GM18498 (cell line): ENCODE measurements around the gene MRPS10.

Experiments
- ATAC-seq: cut with Tn5 transposase; IDR thresholded peaks from one replicate; pipeline ENCODE4 v1.9.1; 2021; ENCODE audit warnings: mild to moderate bottlenecking, moderate library complexity; ENCODE audit not compliant: unreplicated experiment

MRPS10 gene

GRCh38 chr6:42217519-42218367 lies at the start of gene MRPS10:
MRPS10 (minus strand) TSS chr6:42217861; CDS start chr6:42217849, 12 bp downstream.
- peak; percentile 91 for ATAC-seq

GRCh38 chr6:42266538-42266937 lies 48.9 kb upstream of the MRPS10 start:
- ATAC-seq = no peak

GRCh38 chr6:42264852-42265390 lies 47.3 kb upstream of the MRPS10 start:
- no peak for ATAC-seq

- ATAC-seq = no peak
Observed at GRCh38 chr6:42264162-42264851, 46.6 kb upstream of the MRPS10 start.

GRCh38 chr6:42263165-42263728 lies 45.6 kb upstream of the MRPS10 start:
- no peak for ATAC-seq

DNA sequence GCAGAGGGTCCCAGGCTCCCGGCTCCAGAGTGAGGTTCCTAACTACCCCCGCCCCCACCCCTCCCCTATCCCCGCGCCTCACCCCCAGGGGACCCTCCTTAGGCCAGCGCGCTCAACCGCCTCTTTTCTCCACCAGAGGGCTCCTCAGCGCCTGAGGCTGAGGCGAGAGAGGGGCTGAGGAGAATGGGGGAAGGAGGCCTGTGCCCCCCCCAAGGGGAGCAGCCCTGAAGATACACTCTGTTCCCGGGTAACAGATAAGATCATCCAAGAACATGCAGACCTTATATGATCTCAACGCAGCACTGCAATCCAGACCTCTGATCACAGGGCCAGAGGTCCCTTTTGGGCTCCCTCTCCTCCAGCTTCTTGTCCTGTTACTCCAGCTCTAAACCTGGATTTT lies 43.3 kb upstream of the MRPS10 start:
- ATAC-seq = no peak

DNA sequence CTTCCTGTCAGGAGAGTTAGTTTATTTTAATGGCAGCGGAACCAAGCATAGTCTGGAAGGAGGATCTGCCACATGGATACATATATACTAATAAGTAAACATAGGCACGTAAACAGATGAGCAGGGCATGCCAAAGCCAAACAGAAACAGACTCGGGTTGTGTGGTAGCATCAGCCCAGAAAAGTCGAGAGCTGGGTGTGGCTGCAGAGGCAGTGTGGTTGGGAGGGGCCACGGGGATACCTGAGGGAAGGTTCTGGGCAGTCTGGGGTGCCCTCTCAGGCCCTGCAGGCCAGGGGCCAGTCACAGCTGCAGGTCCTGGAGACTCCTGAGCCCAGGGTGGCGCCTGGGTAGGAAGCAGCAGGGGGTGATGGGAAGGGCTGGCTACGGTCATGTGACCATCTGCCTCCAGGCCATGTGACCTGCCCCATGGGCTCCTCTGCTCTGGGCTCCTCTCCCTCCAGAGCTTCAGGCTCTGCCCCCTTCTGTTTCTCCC lies 42.8 kb upstream of the MRPS10 start:
- ATAC-seq = no peak

DNA sequence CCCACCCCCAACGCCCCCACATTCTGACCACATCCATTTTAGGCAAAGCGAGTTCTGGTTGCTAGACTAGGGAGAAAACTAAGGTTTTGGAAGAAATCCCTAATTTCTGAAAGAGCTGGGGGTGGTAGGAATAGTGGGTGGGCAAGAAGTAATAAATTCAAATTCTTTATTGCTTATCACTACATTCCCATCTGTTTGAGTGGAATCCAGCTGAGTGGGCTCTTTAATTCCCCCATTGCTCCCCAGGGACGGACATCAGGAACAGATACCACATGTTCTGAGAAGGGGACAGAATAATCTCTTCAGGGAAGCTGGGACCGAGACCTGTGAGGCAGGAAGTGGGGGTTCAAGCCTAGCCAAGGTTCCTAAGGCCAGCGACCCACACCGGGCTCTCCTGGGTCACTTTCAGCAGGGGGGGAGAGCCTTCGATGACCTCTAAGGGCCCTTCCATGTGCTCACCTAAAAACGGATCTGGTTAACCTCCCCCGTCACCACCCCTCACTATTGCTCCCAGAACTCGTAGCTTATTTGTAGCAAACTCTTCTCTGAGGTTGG lies 42.3 kb upstream of the MRPS10 start:
- no peak for ATAC-seq

GRCh38 chr6:42259286-42259685 lies 41.6 kb upstream of the MRPS10 start:
- no peak for ATAC-seq

GRCh38 chr6:42257614-42258013 lies 40.0 kb upstream of the MRPS10 start:
- ATAC-seq = no peak

- ATAC-seq = no peak
Observed at GRCh38 chr6:42257063-42257462, 39.4 kb upstream of the MRPS10 start.

DNA sequence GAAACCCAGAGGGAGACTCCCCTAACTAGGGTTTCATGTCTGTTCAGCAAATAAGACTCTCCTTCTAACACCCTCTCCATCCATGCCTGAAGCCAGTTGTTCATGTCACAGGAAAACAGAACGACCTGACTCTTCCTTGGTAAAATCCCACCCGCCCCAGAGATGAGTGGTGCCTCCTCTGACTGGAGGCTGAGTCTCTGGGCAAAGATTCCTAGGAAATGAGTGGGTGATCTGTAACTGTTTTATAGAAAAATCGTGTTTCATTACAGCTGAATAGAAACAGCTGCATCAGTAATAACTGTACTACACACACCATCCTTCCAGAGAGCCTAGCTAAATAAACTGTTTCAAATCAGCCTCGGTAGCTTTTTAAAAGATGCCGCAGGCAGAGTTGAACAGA lies 37.4 kb upstream of the MRPS10 start:
- no peak for ATAC-seq

GRCh38 chr6:42254505-42254904 lies 36.8 kb upstream of the MRPS10 start:
- no peak for ATAC-seq

- ATAC-seq = no peak
Observed at GRCh38 chr6:42251911-42252637, 34.4 kb upstream of the MRPS10 start.

DNA sequence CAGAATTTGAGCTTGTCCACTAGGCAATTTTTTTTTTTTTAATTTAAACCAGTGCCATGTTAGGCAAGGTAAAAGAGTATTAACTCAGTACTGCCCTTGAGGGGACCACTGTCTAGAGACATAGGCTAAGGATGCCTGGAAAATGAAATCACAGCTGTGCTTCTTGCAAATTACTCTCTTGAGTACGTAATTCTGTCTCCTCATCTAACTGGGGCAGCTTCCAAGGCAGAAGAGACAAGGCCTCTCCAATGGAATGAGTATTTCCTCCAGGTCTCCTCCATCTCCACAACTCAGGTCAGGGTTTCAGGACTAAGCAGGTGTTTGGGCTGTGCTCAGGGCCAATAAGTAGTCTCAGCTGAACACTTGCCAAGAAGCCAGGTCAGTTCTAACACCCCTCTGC lies 33.8 kb upstream of the MRPS10 start:
- ATAC-seq = no peak

GRCh38 chr6:42250274-42250931 lies 32.7 kb upstream of the MRPS10 start:
- ATAC-seq = no peak

DNA sequence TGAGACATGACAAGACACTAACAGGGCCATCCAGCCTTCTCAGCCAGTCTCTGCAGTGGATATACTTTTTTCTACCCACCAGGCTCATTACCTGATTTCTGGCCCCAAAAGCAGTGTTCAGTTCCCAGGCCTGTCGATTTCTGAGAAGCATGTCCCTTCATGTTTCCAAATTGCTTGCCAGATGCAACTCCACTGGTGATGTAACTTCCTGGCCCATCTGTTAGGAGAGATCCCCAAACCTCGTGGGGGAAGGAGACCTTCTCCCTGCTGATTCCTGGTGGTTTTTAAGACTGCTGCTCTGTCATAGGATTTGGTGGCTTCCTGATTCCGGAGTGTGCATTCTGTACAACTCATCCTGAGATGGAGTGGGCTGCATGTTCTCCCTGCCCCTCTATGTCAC lies 31.6 kb upstream of the MRPS10 start:
- no peak for ATAC-seq

DNA sequence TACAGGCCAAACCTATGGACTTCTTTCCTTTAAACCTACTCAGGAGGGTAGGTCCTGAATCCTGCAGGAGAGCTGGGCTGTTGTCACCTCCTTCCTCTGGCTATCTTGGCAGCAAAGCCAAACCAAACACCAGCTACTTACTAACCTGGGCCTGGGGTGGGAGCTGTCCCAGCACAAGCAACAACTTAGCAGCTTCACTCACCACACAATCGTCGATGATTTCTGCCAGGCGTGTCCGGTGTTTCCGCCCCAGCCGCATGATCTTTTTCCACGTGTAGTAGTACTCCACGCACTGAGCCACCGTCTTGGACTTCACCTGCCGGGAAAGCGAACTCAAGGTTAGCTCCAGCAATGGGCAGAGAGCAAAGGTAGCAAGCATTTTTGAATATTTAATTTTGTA lies 25.4 kb upstream of the MRPS10 start:
- ATAC-seq = no peak

DNA sequence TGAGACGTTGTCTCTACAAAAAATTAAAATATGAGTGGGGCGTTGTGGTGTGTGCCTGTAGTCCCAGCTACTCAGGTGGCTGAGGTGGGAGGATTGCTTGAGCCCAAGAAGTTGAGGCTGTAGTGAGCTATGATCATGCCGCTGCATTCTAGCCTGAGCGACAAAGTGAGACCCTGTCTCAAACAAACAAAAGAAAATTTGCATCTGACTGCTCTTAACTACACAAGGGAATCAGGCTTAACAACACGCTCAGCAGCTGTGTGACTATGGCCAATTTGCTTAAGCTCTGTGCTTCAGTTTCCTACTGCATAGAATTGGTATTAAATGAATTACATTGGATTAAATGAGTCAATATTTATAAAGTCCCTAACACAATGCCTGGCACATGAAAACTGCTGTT lies 24.3 kb upstream of the MRPS10 start:
- no peak for ATAC-seq

DNA sequence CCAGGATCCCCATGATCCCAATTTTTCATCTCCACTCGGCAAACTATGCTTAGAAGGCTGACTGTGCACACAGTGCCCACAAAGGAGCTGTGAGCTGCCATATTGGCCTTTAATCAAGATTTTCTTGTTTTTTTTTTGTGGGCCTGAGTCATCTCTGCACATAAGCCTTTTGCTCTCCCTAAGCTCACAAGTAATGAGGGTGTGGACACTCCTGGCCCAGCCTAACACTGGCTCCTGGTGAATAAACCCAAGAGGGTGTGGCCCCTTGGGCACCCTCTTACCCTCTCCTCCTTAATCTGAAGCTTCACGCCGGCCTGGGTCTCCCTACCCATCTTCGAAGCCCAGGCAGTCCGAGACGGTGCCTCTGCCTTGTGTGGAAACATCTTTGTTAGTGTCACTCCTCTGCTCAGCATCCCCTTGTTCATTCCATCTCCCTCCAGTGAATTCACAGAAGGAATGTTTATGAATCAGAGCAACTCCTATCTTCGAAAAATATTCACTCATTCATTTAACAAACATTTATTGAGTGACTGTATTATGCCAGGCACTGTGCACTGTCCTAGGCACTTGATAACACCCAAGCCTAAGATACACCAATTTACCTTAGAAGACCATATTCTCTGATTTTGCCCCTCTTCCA lies 22.2 kb upstream of the MRPS10 start:
- no peak for ATAC-seq
